ENCODE data around the gene ABCA13.

GRCh38 chr7:48446721-48447120 is 275.5 kb downstream of the ABCA13 start:
- no peak for TF ChIP-seq CTCF (IDR thresholded peaks at IDR 0.05; ENCODE audit: insufficient read depth, low read depth, low read length)
- TF ChIP-seq EZH2 (IDR thresholded peaks at IDR 0.05; ENCODE audit: insufficient read depth, low read length), result no peak
